ENCODE measurements around the gene KRT4.

DNA sequence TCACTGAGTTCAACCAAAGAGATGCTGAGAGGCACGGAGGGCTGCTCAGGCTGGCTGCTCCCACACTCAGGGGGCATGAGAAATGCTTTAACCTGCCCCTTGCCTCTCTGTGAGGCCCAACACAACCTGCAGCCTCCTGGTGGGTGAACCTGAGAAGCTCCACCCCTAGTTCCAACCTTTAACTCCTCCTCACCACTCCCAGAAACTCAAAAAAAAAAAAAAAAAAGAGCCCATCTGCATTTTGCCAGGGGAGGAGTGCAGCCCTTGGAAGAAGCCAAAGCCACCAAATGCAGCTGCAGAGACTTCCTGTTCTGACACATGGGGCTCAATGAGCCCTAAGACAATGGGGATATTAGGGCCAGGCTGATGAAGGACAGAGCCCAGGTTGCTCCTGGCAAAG, 8.9 kb downstream of the KRT4 start:
- TF ChIP-seq, protein P1, sequence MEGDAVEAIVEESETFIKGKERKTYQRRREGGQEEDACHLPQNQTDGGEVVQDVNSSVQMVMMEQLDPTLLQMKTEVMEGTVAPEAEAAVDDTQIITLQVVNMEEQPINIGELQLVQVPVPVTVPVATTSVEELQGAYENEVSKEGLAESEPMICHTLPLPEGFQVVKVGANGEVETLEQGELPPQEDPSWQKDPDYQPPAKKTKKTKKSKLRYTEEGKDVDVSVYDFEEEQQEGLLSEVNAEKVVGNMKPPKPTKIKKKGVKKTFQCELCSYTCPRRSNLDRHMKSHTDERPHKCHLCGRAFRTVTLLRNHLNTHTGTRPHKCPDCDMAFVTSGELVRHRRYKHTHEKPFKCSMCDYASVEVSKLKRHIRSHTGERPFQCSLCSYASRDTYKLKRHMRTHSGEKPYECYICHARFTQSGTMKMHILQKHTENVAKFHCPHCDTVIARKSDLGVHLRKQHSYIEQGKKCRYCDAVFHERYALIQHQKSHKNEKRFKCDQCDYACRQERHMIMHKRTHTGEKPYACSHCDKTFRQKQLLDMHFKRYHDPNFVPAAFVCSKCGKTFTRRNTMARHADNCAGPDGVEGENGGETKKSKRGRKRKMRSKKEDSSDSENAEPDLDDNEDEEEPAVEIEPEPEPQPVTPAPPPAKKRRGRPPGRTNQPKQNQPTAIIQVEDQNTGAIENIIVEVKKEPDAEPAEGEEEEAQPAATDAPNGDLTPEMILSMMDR (IDR thresholded peaks at IDR 0.05): no peak
- no peak for TF ChIP-seq POLR2A (IDR thresholded peaks at IDR 0.05)
